ENCODE results near the gene PLAC8L1.

DNA sequence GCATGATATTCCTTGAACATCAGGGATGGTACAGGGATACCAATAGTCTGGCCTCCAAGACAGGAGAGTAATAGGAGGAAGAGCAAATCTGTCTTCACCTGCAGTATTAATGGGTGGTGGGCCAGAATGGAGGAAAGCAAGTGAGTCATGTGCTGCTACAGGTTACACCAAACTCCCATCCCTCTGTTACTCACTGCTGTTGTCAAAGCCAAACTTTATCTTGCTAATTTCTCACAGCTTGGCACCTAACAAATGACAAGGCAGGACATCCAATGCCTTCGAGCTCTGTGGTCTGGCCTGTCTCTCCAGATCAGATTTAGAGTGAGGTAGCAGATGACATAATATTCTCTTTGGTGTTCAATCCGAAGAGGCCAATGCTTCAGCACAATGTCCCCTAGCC lies 26.8 kb downstream of the PLAC8L1 start:
- TF ChIP-seq, protein P1, sequence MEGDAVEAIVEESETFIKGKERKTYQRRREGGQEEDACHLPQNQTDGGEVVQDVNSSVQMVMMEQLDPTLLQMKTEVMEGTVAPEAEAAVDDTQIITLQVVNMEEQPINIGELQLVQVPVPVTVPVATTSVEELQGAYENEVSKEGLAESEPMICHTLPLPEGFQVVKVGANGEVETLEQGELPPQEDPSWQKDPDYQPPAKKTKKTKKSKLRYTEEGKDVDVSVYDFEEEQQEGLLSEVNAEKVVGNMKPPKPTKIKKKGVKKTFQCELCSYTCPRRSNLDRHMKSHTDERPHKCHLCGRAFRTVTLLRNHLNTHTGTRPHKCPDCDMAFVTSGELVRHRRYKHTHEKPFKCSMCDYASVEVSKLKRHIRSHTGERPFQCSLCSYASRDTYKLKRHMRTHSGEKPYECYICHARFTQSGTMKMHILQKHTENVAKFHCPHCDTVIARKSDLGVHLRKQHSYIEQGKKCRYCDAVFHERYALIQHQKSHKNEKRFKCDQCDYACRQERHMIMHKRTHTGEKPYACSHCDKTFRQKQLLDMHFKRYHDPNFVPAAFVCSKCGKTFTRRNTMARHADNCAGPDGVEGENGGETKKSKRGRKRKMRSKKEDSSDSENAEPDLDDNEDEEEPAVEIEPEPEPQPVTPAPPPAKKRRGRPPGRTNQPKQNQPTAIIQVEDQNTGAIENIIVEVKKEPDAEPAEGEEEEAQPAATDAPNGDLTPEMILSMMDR (IDR thresholded peaks at IDR 0.05; ENCODE audit: low read depth, low read length, poor library complexity, severe bottlenecking) = no peak
- TF ChIP-seq EZH2phosphoT487 (IDR thresholded peaks at IDR 0.05; ENCODE audit: borderline replicate concordance, low read length) = no peak

Data from DOHH2 (cell line).